H1 (cell line): Measurements from ENCODE around the gene ARID5B. TPM values are rescaled to one million over a fixed set of nuclear protein-coding genes. Genes with fewer than 3 reads are reported as not detected.

ENCODE experiments used
- CTCF ChIA-PET: fragments of 300-600 bp; sonication (Branson Sonifier 250); formaldehyde crosslinking; loops from one replicate; lab custom pipeline; 2021; ENCODE audit not compliant: partially characterized antibody; lab: Charles Lee
- POLR2A ChIA-PET: fragments of 300-600 bp; sonication (Branson Sonifier 250); formaldehyde crosslinking; loops from one replicate; lab custom pipeline; 2021; ENCODE audit warnings: inconsistent platforms; ENCODE audit not compliant: partially characterized antibody; lab: Charles Lee
- DNase-seq, 2 experiments: peaks; one replicate each; pipeline versions ENCODE4 v3.0.0 to v3.0.0-alpha.2; 2010 to 2022; ENCODE audit warnings: low spot score in 2 of 2, low read depth in 1 of 2, mixed read lengths in 1 of 2
- FAIRE-seq: peaks from 2 replicates; lab custom pipeline; 2011; peaks lifted over from hg19 to GRCh38; lab: Jason Lieb, UNC
- H2AFZ ChIP-seq: 2 replicates; pipeline ENCODE4 v1.8.1; 2012; ENCODE audit warnings: low read length, inconsistent platforms
- H2AK5ac ChIP-seq: 2 replicates; pipeline ENCODE4 v1.6.1; 2013; ENCODE audit warnings: low read depth, low read length
- H2BK120ac ChIP-seq: replicated peaks from 2 replicates; pipeline ENCODE3; 2013; ENCODE audit warnings: low read depth, low read length, inconsistent platforms
- H2BK12ac ChIP-seq: 2 replicates; pipeline ENCODE4 v1.6.1; 2013; ENCODE audit warnings: low read depth, low read length
- H2BK15ac ChIP-seq: 2 replicates; pipeline ENCODE4 v1.6.1; 2013; ENCODE audit warnings: low read length
- H2BK20ac ChIP-seq: 2 replicates; pipeline ENCODE4 v1.6.1; 2013; ENCODE audit warnings: low read length
- H2BK5ac ChIP-seq: 2 replicates; pipeline ENCODE4 v1.6.1; 2013; ENCODE audit warnings: low read depth, low read length
- H3K14ac ChIP-seq: 2 replicates; pipeline ENCODE4 v1.6.1; 2013; ENCODE audit warnings: inconsistent platforms; ENCODE audit not compliant: insufficient read length
- H3K18ac ChIP-seq: 2 replicates; pipeline ENCODE4 v1.6.1; 2013; ENCODE audit warnings: low read length; ENCODE audit errors: extremely low read depth
- H3K23ac ChIP-seq: 2 replicates; pipeline ENCODE4 v1.6.1; 2013; ENCODE audit warnings: inconsistent platforms; ENCODE audit not compliant: insufficient read length
- H3K23me2 ChIP-seq: 2 replicates; pipeline ENCODE4 v1.6.1; 2013; ENCODE audit warnings: low read depth, low read length
- H3K27ac ChIP-seq: 2 replicates; pipeline ENCODE4 v1.6.1; 2011; ENCODE audit warnings: low read depth, low read length, inconsistent platforms
- H3K27me3 ChIP-seq, 4 experiments: replicated peaks in 1 of 4; 1 replicate in 1 of 4; 2 replicates in 3 of 4; pipeline versions ENCODE4 v1.6.1 to v1.8.1; 2011 to 2013; ENCODE audit warnings: low read length in 3 of 4, mild to moderate bottlenecking in 3 of 4, inconsistent platforms in 2 of 4, mixed read lengths in 2 of 4, moderate library complexity in 1 of 4; ENCODE audit not compliant: control insufficient read depth in 3 of 4, insufficient read depth in 3 of 4; ENCODE audit errors: extremely low read depth in 1 of 4
- H3K36me3 ChIP-seq, 4 experiments: 2 replicates each; pipeline versions ENCODE4 v1.6.1 to v1.8.1; 2011 to 2013; ENCODE audit warnings: mild to moderate bottlenecking in 4 of 4, low read length in 3 of 4, moderate library complexity in 2 of 4, control low read depth in 1 of 4, inconsistent platforms in 1 of 4; ENCODE audit not compliant: insufficient read depth in 4 of 4, control insufficient read depth in 2 of 4
- H3K4ac ChIP-seq: replicated peaks from 2 replicates; pipeline ENCODE3; 2013; ENCODE audit warnings: low read length, low read depth, mixed read lengths, inconsistent platforms; ENCODE audit not compliant: insufficient read length
- H3K4me1 ChIP-seq, 4 experiments: replicated peaks in 1 of 4; 1 replicate in 1 of 4; 2 replicates in 3 of 4; pipeline versions ENCODE4 v1.6.1 to v1.8.1; 2011 to 2013; ENCODE audit warnings: low read length in 3 of 4, inconsistent platforms in 2 of 4, mixed read lengths in 1 of 4; ENCODE audit not compliant: insufficient read depth in 4 of 4, control insufficient read depth in 3 of 4
- H3K4me2 ChIP-seq, 2 experiments: 2 replicates each; pipeline versions ENCODE4 v1.6.1 to v1.8.1; 2011 to 2013; ENCODE audit warnings: low read depth in 2 of 2, low read length in 2 of 2, control low read depth in 1 of 2, inconsistent platforms in 1 of 2, mild to moderate bottlenecking in 1 of 2; ENCODE audit not compliant: insufficient read depth in 1 of 2
- H3K4me3 ChIP-seq, 4 experiments: fragments of 200-600, 300-600 bp in 1 of 4; sonication (generic), shearing (Covaris generic), sonication (Bioruptor Twin) in 1 of 4; 2 replicates each; pipeline versions ENCODE4 v1.5.1 to v1.8.1; 2011 to 2016; ENCODE audit warnings: low read length in 4 of 4, low read depth in 3 of 4, control low read depth in 2 of 4, inconsistent platforms in 2 of 4, mild to moderate bottlenecking in 2 of 4, mixed read lengths in 1 of 4, moderate library complexity in 1 of 4; ENCODE audit not compliant: insufficient read depth in 2 of 4; ENCODE audit errors: extremely low read depth in 1 of 4
- H3K56ac ChIP-seq: replicated peaks from 2 replicates; pipeline ENCODE3; 2013; ENCODE audit warnings: low read depth, mild to moderate bottlenecking, mixed read lengths, low read length, inconsistent platforms; ENCODE audit not compliant: insufficient read length
- H3K79me1 ChIP-seq: 2 replicates; pipeline ENCODE4 v1.6.1; 2013; ENCODE audit warnings: low read depth, low read length, control low read depth
- H3K79me2 ChIP-seq, 2 experiments: 2 replicates each; pipeline versions ENCODE4 v1.6.1 to v1.8.1; 2012 to 2013; ENCODE audit warnings: low read length in 2 of 2, mild to moderate bottlenecking in 2 of 2, inconsistent platforms in 1 of 2; ENCODE audit not compliant: insufficient read depth in 2 of 2, control insufficient read depth in 1 of 2
- H3K9ac ChIP-seq, 4 experiments: replicated peaks in 1 of 4; 1 replicate in 1 of 4; 2 replicates in 3 of 4; pipeline versions ENCODE4 v1.6.1 to v1.8.1; 2011 to 2013; ENCODE audit warnings: low read depth in 3 of 4, low read length in 3 of 4, control low read depth in 2 of 4, mild to moderate bottlenecking in 2 of 4, moderate library complexity in 2 of 4, inconsistent platforms in 1 of 4; ENCODE audit errors: extremely low read depth in 1 of 4
- H3K9me3 ChIP-seq, 2 experiments: 2 replicates each; pipeline versions ENCODE4 v1.6.1 to v1.8.1; 2012 to 2013; ENCODE audit warnings: mild to moderate bottlenecking in 2 of 2, moderate library complexity in 2 of 2, control low read depth in 1 of 2, inconsistent platforms in 1 of 2, low read depth in 1 of 2, low read length in 1 of 2, mixed read lengths in 1 of 2; ENCODE audit not compliant: insufficient read depth in 2 of 2
- H4K20me1 ChIP-seq, 2 experiments: replicated peaks in 1 of 2; 2 replicates each; pipeline versions ENCODE3 to v1.8.1; 2011 to 2013; ENCODE audit warnings: inconsistent platforms in 2 of 2, low read length in 2 of 2, mild to moderate bottlenecking in 1 of 2; ENCODE audit not compliant: insufficient read depth in 2 of 2, control insufficient read depth in 1 of 2
- H4K5ac ChIP-seq: 2 replicates; pipeline ENCODE4 v1.6.1; 2013; ENCODE audit warnings: low read length, low read depth, mixed read lengths, inconsistent platforms; ENCODE audit not compliant: insufficient read length
- H4K8ac ChIP-seq: 2 replicates; pipeline ENCODE4 v1.8.0; 2013; ENCODE audit warnings: mild to moderate bottlenecking, moderate library complexity, low read length, inconsistent platforms; ENCODE audit not compliant: insufficient read depth; ENCODE audit errors: extremely low read depth
- H4K91ac ChIP-seq: replicated peaks from 2 replicates; pipeline ENCODE3; 2013; ENCODE audit warnings: low read length, mixed read lengths, inconsistent platforms; ENCODE audit not compliant: insufficient read length
- ATF2 ChIP-seq: IDR thresholded peaks from 2 replicates; pipeline ENCODE4 v1.6.1; 2012; ENCODE audit warnings: low read length, inconsistent platforms
- CBX8 ChIP-seq: fragments of 300-800, 300-1000 bp; sonication (generic); IDR thresholded peaks from 2 replicates; pipeline ENCODE4 v1.7.1; 2016; ENCODE audit warnings: low read depth, low read length, borderline replicate concordance
- CHD2 ChIP-seq: IDR thresholded peaks from 2 replicates; pipeline ENCODE4 v1.6.1; 2012; ENCODE audit warnings: low read length, improper control_type of control experiment
- EZH2 ChIP-seq: fragments of 200-600 bp; sonication (generic); IDR thresholded peaks from 2 replicates; pipeline ENCODE4 v1.7.1; 2012; ENCODE audit warnings: low read depth, mild to moderate bottlenecking, moderate library complexity, low read length, inconsistent platforms; ENCODE audit not compliant: severe bottlenecking
- HDAC6 ChIP-seq: IDR thresholded peaks from one replicate; pipeline ENCODE4 v1.7.1; 2012; ENCODE audit warnings: low read depth, mild to moderate bottlenecking, inconsistent platforms, low read length, moderate library complexity
- KDM4A ChIP-seq: IDR thresholded peaks from one replicate; pipeline ENCODE4 v1.7.1; 2012; ENCODE audit warnings: low read depth, mild to moderate bottlenecking, moderate library complexity, low read length, inconsistent platforms; ENCODE audit not compliant: severe bottlenecking
- POLR2AphosphoS5 ChIP-seq: IDR thresholded peaks from 2 replicates; pipeline ENCODE4 v1.6.1; 2011; ENCODE audit warnings: low read depth, low read length
- TAF1 ChIP-seq: IDR thresholded peaks from 2 replicates; pipeline ENCODE4 v1.6.1; 2011; ENCODE audit warnings: mild to moderate bottlenecking, low read depth, low read length
- TEAD4 ChIP-seq: IDR thresholded peaks from 2 replicates; pipeline ENCODE4 v1.6.1; 2012; ENCODE audit warnings: low read depth, low read length, inconsistent platforms, mixed read lengths
- YY1 ChIP-seq: IDR thresholded peaks from 2 replicates; pipeline ENCODE4 v1.6.1; 2011; ENCODE audit warnings: low read depth, mild to moderate bottlenecking, low read length
- WGBS, 2 experiments: shearing (Covaris generic) in 1 of 2; methylation state at CpG; one replicate each; pipeline versions ENCODE4 v1.1.6 to v1.1.7; 2013 to 2015; ENCODE audit warnings: low lambda C conversion rate in 2 of 2, mixed read lengths in 2 of 2, inconsistent platforms in 1 of 2, low coverage in 1 of 2, missing lambda C conversion rate in 1 of 2; ENCODE audit not compliant: insufficient replicate concordance in 2 of 2, insufficient coverage in 1 of 2, insufficient read length in 1 of 2; ENCODE audit errors: extremely low coverage in 1 of 2, missing lambda C conversion rate in 1 of 2; 5-methylcytosine and 5-hydroxymethylcytosine counted together
- polyA plus RNA-seq, 7 experiments: library from polyadenylated mRNA; depleted of rRNA in 3 of 7; stranded (reverse) in 5 of 7; unstranded in 2 of 7; fragments of >200 nt in 5 of 7; fragments of 200-250 nt in 2 of 7; gene quantifications; 1 replicate in 5 of 7; 2 replicates in 1 of 7; 4 replicates in 1 of 7; pipeline versions ENCODE4 v1.2.1 to v1.2.3, GENCODE V29; 2011 to 2013; ENCODE audit warnings: missing spikeins in 2 of 7, mixed read lengths in 2 of 7
- total RNA-seq: library from RNA; stranded (reverse); fragmentation: NEBNext Ultra II Directional; extraction: Animal tissue kit (Norgen Biotek cat#: 25700); gene quantifications from 2 replicates; pipeline ENCODE4 v1.2.1, GENCODE V29; 2021

ARID5B gene
- total and polyA plus RNA-seq, 2 of the 8 experiments (the other 6 are each of a cell fraction or from before 2014, with no cell fraction given): 0.21 to 1.1 TPM

- WGBS, 2 experiments: 91% methylated on average over 6 of the region's 6 CpGs; no CpG with 5 or more reads in 1 of the 2 experiments
- H3K27ac ChIP-seq: no peak overlapping the region
- H2BK15ac ChIP-seq: no peak overlapping the region
- CTCF ChIA-PET: interaction anchor here (0.6 to 2.9 kb wide), 20 partner anchors 10 to 478 kb away, joined by 3 to 28 read pairs (median 5); partner anchors contain the start of gene ZNF365
- no peak overlapping the region for H4K91ac ChIP-seq
- H2AFZ ChIP-seq: no peak overlapping the region
- no peaks in the 10 kb centered on the region for H3K79me1 ChIP-seq
- H3K14ac ChIP-seq: no peak overlapping the region
- DNase-seq: no peak
- no peak overlapping the region for H2BK120ac ChIP-seq
- POLR2A ChIA-PET: no interaction called here
- H2BK20ac ChIP-seq: no peak overlapping the region
- no peak overlapping the region for H2BK12ac ChIP-seq
- no peak overlapping the region for H2BK5ac ChIP-seq
- H3K9ac ChIP-seq: no peak overlapping the region
- peaks cover 0 to 15% (median 5%) of the 10 kb centered on the region in 4 experiments; a peak in 4 of 7 replicates for H3K4me1 ChIP-seq
- no peak overlapping the region for H3K4ac ChIP-seq
- no peak overlapping the region for H3K23ac ChIP-seq
- no peak overlapping the region; a peak in 1 of 4 replicates for H3K4me2 ChIP-seq
- peaks cover 14% of the 10 kb centered on the region; the same call in 1 of the 2 replicates for H3K23me2 ChIP-seq
- H3K79me2 ChIP-seq: no peaks in the 10 kb centered on the region
- no peak for FAIRE-seq
- no peak overlapping the region for H2AK5ac ChIP-seq
- no peak overlapping the region for H3K56ac ChIP-seq
- no peak overlapping the region for H4K8ac ChIP-seq
- no peaks in the 10 kb centered on the region for H3K9me3 ChIP-seq
- H4K5ac ChIP-seq: no peak overlapping the region
- no peak overlapping the region for H3K4me3 ChIP-seq
- no peaks in the 10 kb centered on the region for H3K36me3 ChIP-seq
- peaks cover 8 to 36% (median 32%) of the 10 kb centered on the region in 4 experiments for H3K27me3 ChIP-seq
- no peak overlapping the region for H3K18ac ChIP-seq
- H4K20me1 ChIP-seq: no peaks in the 10 kb centered on the region
- TF ChIP-seq CBX8: no peak
- no peak for TF ChIP-seq HDAC6
- no peak for TF ChIP-seq POLR2AphosphoS5
- TF ChIP-seq YY1: no peak
- no peak for TF ChIP-seq CHD2
- no peak for TF ChIP-seq TEAD4
- no peak for TF ChIP-seq KDM4A
- no peak for TF ChIP-seq ATF2
- TF ChIP-seq TAF1: no peak
- TF ChIP-seq EZH2: no peak
Observed at GRCh38 chr10:61895898-61896600, 5.5 kb upstream of the ARID5B start.
